GM12892 (cell line): ENCODE measurements around the gene GAPT.

Experiments used
- POLR2A ChIP-seq: IDR thresholded peaks from 2 replicates; pipeline ENCODE4 v1.6.1; 2011; ENCODE audit warnings: low read depth, low read length, control low read depth
- POLR2AphosphoS5 ChIP-seq: IDR thresholded peaks from 2 replicates; pipeline ENCODE4 v1.6.1; 2011; ENCODE audit warnings: low read depth, low read length, control low read depth
- TAF1 ChIP-seq: IDR thresholded peaks from 2 replicates; pipeline ENCODE4 v1.6.1; 2011; ENCODE audit warnings: low read depth, mild to moderate bottlenecking, control low read depth, low read length, borderline replicate concordance

DNA sequence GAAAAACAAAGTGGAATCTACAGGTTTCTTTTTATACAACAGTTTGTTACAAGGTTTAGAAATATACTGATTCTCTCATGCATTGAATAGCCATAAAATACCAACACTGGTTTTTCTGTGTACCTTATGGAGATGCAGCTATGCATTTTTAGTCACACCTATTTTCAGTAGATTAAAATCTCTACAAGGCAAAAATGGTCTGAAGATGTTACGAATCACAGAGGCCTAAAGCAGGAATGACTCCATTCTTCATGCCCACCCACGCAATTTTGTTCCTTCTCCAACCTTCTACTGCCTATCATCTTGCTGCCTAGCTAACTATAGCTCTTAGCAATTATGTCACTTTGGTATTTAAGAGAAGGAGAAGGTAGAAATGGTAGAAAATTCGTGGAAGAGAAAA lies 41.2 kb upstream of the GAPT start:
- no peak for TF ChIP-seq POLR2A
- TF ChIP-seq POLR2AphosphoS5, result no peak
- no peak for TF ChIP-seq TAF1
